ENCODE measurements around the gene HMG20B.

DNA sequence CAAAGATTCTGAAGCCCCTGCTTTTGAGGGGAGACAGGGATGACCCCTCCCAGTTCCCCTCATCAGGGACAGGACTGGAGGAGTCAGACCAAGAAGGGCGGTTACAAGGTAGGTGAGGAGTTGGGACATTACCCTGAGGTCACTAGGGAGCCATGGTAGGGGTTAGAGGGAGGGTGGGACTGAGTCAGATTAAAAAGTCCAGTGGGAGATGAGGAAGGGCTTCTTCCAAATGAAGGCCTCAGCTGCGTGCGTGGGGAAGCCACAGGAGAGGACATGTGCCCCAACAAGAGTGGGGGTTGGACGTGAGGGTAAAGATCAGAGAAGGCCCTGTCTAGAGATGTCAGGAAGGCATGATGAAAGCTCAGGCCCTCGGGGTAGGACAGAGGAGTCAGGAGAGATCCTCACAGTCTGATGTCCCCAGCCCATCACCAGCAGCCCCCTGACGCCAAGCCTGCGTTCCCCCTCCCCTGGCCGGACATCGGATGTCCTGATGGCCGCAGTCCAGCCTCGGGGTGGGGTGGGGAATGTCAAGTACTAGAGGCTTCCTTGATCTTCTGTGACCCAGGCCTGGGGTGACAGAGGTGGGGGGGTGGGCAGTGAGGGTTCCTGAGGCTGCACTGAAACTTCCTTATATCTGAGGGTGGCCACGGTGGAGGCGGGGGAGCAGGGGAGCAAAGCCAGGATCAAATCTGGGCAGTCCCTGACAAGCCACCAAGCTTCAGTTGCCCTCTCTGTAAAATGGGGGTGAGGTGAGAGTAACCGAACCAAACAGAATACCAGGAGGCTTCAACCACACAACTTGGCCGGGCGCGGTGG, 8.8 kb upstream of the HMG20B start:
- TF ChIP-seq POLR2A (IDR thresholded peaks at IDR 0.05; ENCODE audit: low read length) (no peak), GATA1 (IDR thresholded peaks at IDR 0.05; ENCODE audit: low read depth, low read length) (no peak)

Measured in erythroblast (primary cell).